CD4-positive, alpha-beta T cell treated with Interleukin-10 for 1 hour (primary cell): ENCODE results near the gene IQCK.
"Not testable (repeated sequence)": the region's sequence is repeated elsewhere in the genome, so short reads cannot be mapped to it uniquely, and the experiment has no call there.

Experiments
- DNase-seq: peaks from one replicate; pipeline ENCODE4 v3.0.0-alpha.2; 2020

IQCK gene

GRCh38 chr16:19760356-19761060 is 42.4 kb downstream of the IQCK start:
- DNase-seq, result no peak

- DNase-seq, result no peak
These were observed 47.9 kb downstream of the IQCK start for GRCh38 chr16:19765860-19766553.

GRCh38 chr16:19766554-19766884 is 48.4 kb downstream of the IQCK start:
- DNase-seq, result no peak

GRCh38 chr16:19766988-19767387 is 48.9 kb downstream of the IQCK start:
- DNase-seq, result no peak

GRCh38 chr16:19767497-19767896 is 49.4 kb downstream of the IQCK start:
- no peak for DNase-seq

GRCh38 chr16:19769239-19769638 is 51.2 kb downstream of the IQCK start:
- no peak for DNase-seq

- no peak for DNase-seq
These were observed 53.0 kb downstream of the IQCK start for GRCh38 chr16:19771040-19771439.

- DNase-seq, result no peak
These were observed 53.7 kb downstream of the IQCK start for GRCh38 chr16:19771796-19772195.

GRCh38 chr16:19774024-19774423 is 56.0 kb downstream of the IQCK start:
- no peak for DNase-seq

- no peak for DNase-seq
These were observed 58.1 kb downstream of the IQCK start for GRCh38 chr16:19776147-19776546.

GRCh38 chr16:19776565-19776964 is 58.5 kb downstream of the IQCK start:
- DNase-seq, result no peak

- DNase-seq, result no peak
These were observed 62.2 kb downstream of the IQCK start for GRCh38 chr16:19780321-19780720.

GRCh38 chr16:19781226-19781625 is 63.2 kb downstream of the IQCK start:
- DNase-seq, result no peak

GRCh38 chr16:19783363-19784182 is 65.5 kb downstream of the IQCK start:
- no peak for DNase-seq

- DNase-seq, result no peak
These were observed 66.2 kb downstream of the IQCK start for GRCh38 chr16:19784183-19784736.

GRCh38 chr16:19785081-19785480 is 67.0 kb downstream of the IQCK start:
- DNase-seq, result no peak

GRCh38 chr16:19785512-19786130 is 67.5 kb downstream of the IQCK start:
- no peak for DNase-seq

GRCh38 chr16:19801369-19801768 is 83.3 kb downstream of the IQCK start:
- DNase-seq, result not testable (repeated sequence)

- not testable (repeated sequence) for DNase-seq
These were observed 83.8 kb downstream of the IQCK start for GRCh38 chr16:19801824-19802223.

- no peak for DNase-seq
These were observed 84.5 kb downstream of the IQCK start for GRCh38 chr16:19802612-19803011.

- DNase-seq, result peak; percentile 47
These were observed 86.7 kb downstream of the IQCK start for GRCh38 chr16:19804538-19805323.

GRCh38 chr16:19805459-19806162 is 87.5 kb downstream of the IQCK start:
- DNase-seq, result no peak
